UCSD-AML1 (cell line): ENCODE measurements around the gene SLC26A3.
"Not testable (repeated sequence)": the region's sequence is repeated elsewhere in the genome, so short reads cannot be mapped to it uniquely, and the experiment has no call there.

ENCODE experiments used
- DNase-seq: peaks from one replicate; lab custom pipeline; 2025; ENCODE audit not compliant: unreplicated experiment; lab: John Stamatoyannopoulos, UW

Gene SLC26A3

GRCh38 chr7:107803009-107803610 is at the start of gene SLC26A3:
TSS of gene SLC26A3 (minus strand) at chr7:107803223. CDS start at chr7:107794509, 8,714 bp downstream.
- no peak for DNase-seq

- DNase-seq: no peak
Observed at GRCh38 chr7:107850643-107851042, 47.6 kb upstream of the SLC26A3 start.

- no peak for DNase-seq
Observed at GRCh38 chr7:107850216-107850615, 47.2 kb upstream of the SLC26A3 start.

GRCh38 chr7:107848211-107848610 is 45.2 kb upstream of the SLC26A3 start:
- not testable (repeated sequence) for DNase-seq

GRCh38 chr7:107847836-107848175 is 44.8 kb upstream of the SLC26A3 start:
- DNase-seq: not testable (repeated sequence)

GRCh38 chr7:107847168-107847835 is 44.3 kb upstream of the SLC26A3 start:
- no peak for DNase-seq

- no peak for DNase-seq
Observed at GRCh38 chr7:107846324-107846723, 43.3 kb upstream of the SLC26A3 start.

- no peak for DNase-seq
Observed at GRCh38 chr7:107843184-107843583, 40.2 kb upstream of the SLC26A3 start.

GRCh38 chr7:107842213-107842612 is 39.2 kb upstream of the SLC26A3 start:
- DNase-seq: no peak

GRCh38 chr7:107838816-107839565 is 36.0 kb upstream of the SLC26A3 start:
- DNase-seq: no peak

GRCh38 chr7:107838024-107838601 is 35.1 kb upstream of the SLC26A3 start:
- no peak for DNase-seq

GRCh38 chr7:107837145-107837512 is 34.1 kb upstream of the SLC26A3 start:
- no peak for DNase-seq

GRCh38 chr7:107836237-107837144 is 33.5 kb upstream of the SLC26A3 start:
- DNase-seq: no peak

GRCh38 chr7:107834401-107834800 is 31.4 kb upstream of the SLC26A3 start:
- DNase-seq: no peak

- no peak for DNase-seq
Observed at GRCh38 chr7:107833684-107834106, 30.7 kb upstream of the SLC26A3 start.

GRCh38 chr7:107830420-107830819 is 27.4 kb upstream of the SLC26A3 start:
- DNase-seq: no peak

- no peak for DNase-seq
Observed at GRCh38 chr7:107828540-107828939, 25.5 kb upstream of the SLC26A3 start.

- DNase-seq: no peak
Observed at GRCh38 chr7:107827501-107827900, 24.5 kb upstream of the SLC26A3 start.

- no peak for DNase-seq
Observed at GRCh38 chr7:107826451-107826850, 23.4 kb upstream of the SLC26A3 start.

- no peak for DNase-seq
Observed at GRCh38 chr7:107824858-107825257, 21.8 kb upstream of the SLC26A3 start.

GRCh38 chr7:107818622-107819021 is 15.6 kb upstream of the SLC26A3 start:
- DNase-seq: no peak
